Inflammatory macrophage treated with lipopolysaccharide for 1 hour (primary cell): ENCODE data around the gene HCFC1.

ENCODE experiments used
- DNase-seq, 2 donors: peaks; one replicate each; pipeline ENCODE4 v3.0.0-alpha.2; 2020 to 2022

The HCFC1 gene

DNA sequence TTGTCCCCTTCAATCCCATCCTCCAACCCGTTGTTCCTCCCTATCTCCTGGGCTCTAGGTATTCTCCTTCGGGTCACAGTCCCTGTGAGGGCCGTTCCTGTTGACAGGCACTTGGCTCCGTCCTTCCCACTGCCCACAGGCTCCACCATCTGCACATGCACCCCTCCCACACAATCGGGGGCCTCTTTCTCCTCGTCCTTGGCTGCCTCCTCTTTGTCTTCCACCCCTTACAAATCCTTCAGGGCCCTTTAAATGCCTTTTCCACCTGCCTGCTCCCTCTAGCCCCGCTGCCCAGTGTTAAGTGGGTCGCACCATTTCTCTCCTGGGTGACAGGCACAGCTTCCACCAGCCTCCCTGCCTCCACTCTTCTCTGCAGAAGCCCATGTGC, 69.9 kb downstream of the HCFC1 start:
- DNase-seq: no peak

GRCh38 chrX:153900831-153901752, 70.5 kb downstream of the HCFC1 start:
- DNase-seq: peak; percentile 79 to 90

DNA sequence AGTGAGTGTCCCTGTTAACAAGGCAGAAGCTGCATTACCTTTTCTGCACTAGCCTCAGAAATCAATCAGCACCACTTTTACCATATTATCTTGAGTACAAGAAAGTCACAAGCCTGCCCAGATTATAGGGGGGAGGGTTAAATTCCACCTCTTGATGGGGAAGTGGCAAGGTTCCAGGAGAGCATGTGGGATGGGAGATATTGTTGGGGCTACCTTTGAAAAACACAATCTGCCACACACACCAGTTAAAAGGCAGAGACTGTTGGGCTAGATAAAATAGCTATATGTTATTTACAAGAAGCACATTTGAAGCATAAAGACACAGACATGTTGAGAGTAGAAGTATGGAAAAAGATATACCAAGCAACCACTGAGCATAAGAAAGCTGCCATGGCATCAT, 73.7 kb downstream of the HCFC1 start:
- DNase-seq: no peak
